NK-92 (cell line): Measurements from ENCODE around the gene HSPA12A.
"Not testable (repeated sequence)": the region's sequence is repeated elsewhere in the genome, so short reads cannot be mapped to it uniquely, and the experiment has no call there.

Experiments
- DNase-seq: peaks from one replicate; lab custom pipeline; 2025; ENCODE audit not compliant: unreplicated experiment; lab: John Stamatoyannopoulos, UW

The HSPA12A gene

GRCh38 chr10:116719804-116720203, 22.6 kb downstream of the HSPA12A start:
- DNase-seq, result no peak

GRCh38 chr10:116718058-116718457, 24.3 kb downstream of the HSPA12A start:
- no peak for DNase-seq

GRCh38 chr10:116716381-116716780, 26.0 kb downstream of the HSPA12A start:
- no peak for DNase-seq

- DNase-seq, result no peak
Measured at GRCh38 chr10:116715839-116716377, 26.5 kb downstream of the HSPA12A start.

- no peak for DNase-seq
Measured at GRCh38 chr10:116715341-116715740, 27.0 kb downstream of the HSPA12A start.

GRCh38 chr10:116713846-116714245, 28.5 kb downstream of the HSPA12A start:
- no peak for DNase-seq

GRCh38 chr10:116712989-116713543, 29.3 kb downstream of the HSPA12A start:
- no peak for DNase-seq

GRCh38 chr10:116712519-116712918, 29.8 kb downstream of the HSPA12A start:
- DNase-seq, result no peak

GRCh38 chr10:116711803-116712202, 30.6 kb downstream of the HSPA12A start:
- not testable (repeated sequence) for DNase-seq

- no peak for DNase-seq
Measured at GRCh38 chr10:116710076-116710475, 32.3 kb downstream of the HSPA12A start.

GRCh38 chr10:116708877-116709276, 33.5 kb downstream of the HSPA12A start:
- no peak for DNase-seq

- no peak for DNase-seq
Measured at GRCh38 chr10:116708391-116708821, 34.0 kb downstream of the HSPA12A start.

- DNase-seq, result no peak
Measured at GRCh38 chr10:116707981-116708380, 34.4 kb downstream of the HSPA12A start.

- no peak for DNase-seq
Measured at GRCh38 chr10:116706281-116706680, 36.1 kb downstream of the HSPA12A start.

- no peak for DNase-seq
Measured at GRCh38 chr10:116705498-116705897, 36.9 kb downstream of the HSPA12A start.

- DNase-seq, result no peak
Measured at GRCh38 chr10:116704926-116705325, 37.4 kb downstream of the HSPA12A start.

- no peak for DNase-seq
Measured at GRCh38 chr10:116702165-116702564, 40.2 kb downstream of the HSPA12A start.

GRCh38 chr10:116699471-116700150, 42.8 kb downstream of the HSPA12A start:
- DNase-seq, result no peak

- DNase-seq, result no peak
Measured at GRCh38 chr10:116699049-116699448, 43.3 kb downstream of the HSPA12A start.

GRCh38 chr10:116698364-116698763, 44.0 kb downstream of the HSPA12A start:
- no peak for DNase-seq

- no peak for DNase-seq
Measured at GRCh38 chr10:116697816-116698215, 44.5 kb downstream of the HSPA12A start.

GRCh38 chr10:116696919-116697318, 45.4 kb downstream of the HSPA12A start:
- DNase-seq, result no peak

- no peak for DNase-seq
Measured at GRCh38 chr10:116694927-116695268, 47.5 kb downstream of the HSPA12A start.
